A673 (cell line): ENCODE measurements around the gene EXPH5. TPM values are rescaled to one million over a fixed set of nuclear protein-coding genes. Genes with fewer than 3 reads are reported as not detected.

Experiments used
- BruUV-seq: library from RNA; stranded (reverse); fragments of 400-500 nt; replicated peaks from 2 replicates; lab custom pipeline; 2021; lab: Mats Ljungman, UMichigan
- CTCF ChIA-PET: fragments of 300-600 bp; sonication (Branson Sonifier 250); formaldehyde crosslinking; loops from one replicate; lab custom pipeline; 2022; ENCODE audit warnings: antibody characterized with exemption; lab: Charles Lee
- POLR2A ChIA-PET: fragments of 300-600 bp; sonication (Branson Sonifier 250); formaldehyde crosslinking; loops from one replicate; lab custom pipeline; 2022; ENCODE audit warnings: antibody characterized with exemption; ENCODE audit not compliant: low non-redundant PET; lab: Charles Lee
- DNase-seq: peaks from one replicate; pipeline ENCODE4 v3.0.0-alpha.2; 2015; ENCODE audit warnings: low spot score
- H3K27ac ChIP-seq: fragments of 200-600 bp; sonication (generic); 2 replicates; pipeline ENCODE4 v1.5.1; 2016; ENCODE audit warnings: mixed run types, low read depth, mild to moderate bottlenecking, mixed read lengths, antibody characterized with exemption, low read length; ENCODE audit not compliant: poor library complexity, severe bottlenecking
- H3K27me3 ChIP-seq: fragments of 200-600 bp; sonication (generic); replicated peaks from 2 replicates; pipeline ENCODE4 v1.6.1; 2017; ENCODE audit warnings: mixed run types, low read depth, mild to moderate bottlenecking, mixed read lengths, antibody characterized with exemption, low read length; ENCODE audit not compliant: insufficient read depth, poor library complexity
- H3K36me3 ChIP-seq: fragments of 200-600 bp; sonication (generic); 2 replicates; pipeline ENCODE4 v1.6.1; 2016; ENCODE audit warnings: mixed run types, mild to moderate bottlenecking, mixed read lengths, antibody characterized with exemption, low read length; ENCODE audit not compliant: insufficient read depth, poor library complexity, severe bottlenecking
- H3K4me1 ChIP-seq: fragments of 200-600 bp; sonication (generic); 2 replicates; pipeline ENCODE4 v1.6.1; 2017; ENCODE audit warnings: mixed run types, mild to moderate bottlenecking, mixed read lengths, antibody characterized with exemption, low read length; ENCODE audit not compliant: insufficient read depth, poor library complexity, severe bottlenecking
- H3K4me3 ChIP-seq: fragments of 200-600 bp; sonication (generic); 2 replicates; pipeline ENCODE4 v1.5.1; 2016; ENCODE audit warnings: low read depth, mixed run types, mild to moderate bottlenecking, mixed read lengths, low read length; ENCODE audit not compliant: poor library complexity, severe bottlenecking
- H3K9me3 ChIP-seq: fragments of 200-600 bp; sonication (generic); 2 replicates; pipeline ENCODE4 v1.6.1; 2016; ENCODE audit warnings: mixed run types, low read depth, mild to moderate bottlenecking, mixed read lengths, antibody characterized with exemption, low read length; ENCODE audit not compliant: poor library complexity, severe bottlenecking
- CTCF ChIP-seq: fragments of 300-800, 200-600 bp; sonication (generic); conservative IDR thresholded peaks from 2 replicates; pipeline ENCODE4 v1.5.1; 2017; ENCODE audit warnings: low read depth, mild to moderate bottlenecking, antibody characterized with exemption, low read length, moderate library complexity, mixed read lengths
- EZH2 ChIP-seq: fragments of 200-600 bp; sonication (generic); IDR thresholded peaks from 2 replicates; pipeline ENCODE4 v1.6.1; 2017; ENCODE audit warnings: borderline replicate concordance, low read depth, mild to moderate bottlenecking, mixed read lengths, antibody characterized with exemption, low read length; ENCODE audit not compliant: poor library complexity, severe bottlenecking
- intact Hi-C: fragments of 100-400 bp; cut with micrococcal nuclease; formaldehyde crosslinking; loops from one replicate; pipeline ENCODE4 v1.10.0; 2022; ENCODE audit not compliant: unreplicated experiment
- total RNA-seq: library from RNA; stranded (reverse); gene quantifications from 2 replicates; pipeline ENCODE4 v1.2.3, GENCODE V29; 2021

Gene EXPH5
- total RNA-seq, 1 experiment from 2014 or later = 0.26 TPM

GRCh38 chr11:108535384-108535955, 58.1 kb downstream of the EXPH5 start:
- no peak for TF ChIP-seq EZH2
- TF ChIP-seq CTCF = no peak
- BruUV-seq = no TSS peak
- Histone ChIP-seq H3K4me3 (no peak overlapping the region), H3K27me3 (no peaks in the 10 kb centered on the region), H3K36me3 (no peaks in the 10 kb centered on the region), H3K27ac (no peak overlapping the region), H3K4me1 (no peaks in the 10 kb centered on the region), H3K9me3 (no peaks in the 10 kb centered on the region)
- ChIA-PET POLR2A (no interaction called here), CTCF (no interaction called here)
- intact Hi-C loops = no loop called here
- DNase-seq = no peak

DNA sequence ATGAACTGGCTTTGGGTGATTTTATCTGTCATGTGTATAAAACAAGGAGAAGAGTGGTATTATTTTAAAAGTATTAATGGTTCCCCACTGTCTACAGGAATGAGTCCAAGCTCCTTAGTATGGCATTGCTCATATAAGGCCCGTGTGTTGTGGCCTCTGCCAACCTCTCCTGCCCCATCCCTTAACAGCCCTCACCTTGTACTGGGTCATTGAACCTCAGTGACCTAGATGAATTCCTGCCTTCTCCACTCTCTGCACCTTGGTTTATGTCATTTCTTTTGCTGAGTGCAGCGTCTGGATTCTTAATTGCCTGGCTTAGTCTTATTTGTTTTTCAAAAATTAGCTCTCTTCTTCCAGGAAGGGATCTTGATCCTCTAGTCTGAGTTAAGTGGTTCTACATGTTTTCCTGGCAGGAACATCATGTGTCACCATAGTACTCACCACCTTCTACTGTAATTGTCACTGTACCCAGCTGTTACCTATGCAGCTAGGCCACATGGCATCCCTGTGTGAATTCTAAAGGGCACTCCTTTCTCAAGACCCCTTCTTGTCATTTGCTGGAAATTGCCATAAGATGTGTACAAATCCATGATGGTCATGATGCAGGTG, 59.2 kb downstream of the EXPH5 start:
- TF ChIP-seq CTCF = no peak
- no peak for TF ChIP-seq EZH2
- no peaks in the 10 kb centered on the region for H3K36me3 ChIP-seq
- H3K27ac ChIP-seq = no peak overlapping the region
- ChIA-PET POLR2A (no interaction called here), CTCF (no interaction called here)
- no TSS peak for BruUV-seq
- intact Hi-C loops = no loop called here
- H3K9me3 ChIP-seq = no peaks in the 10 kb centered on the region
- DNase-seq = no peak
- H3K4me3 ChIP-seq = no peak overlapping the region
- H3K4me1 ChIP-seq = no peaks in the 10 kb centered on the region
- no peaks in the 10 kb centered on the region for H3K27me3 ChIP-seq

GRCh38 chr11:108530426-108530825, 63.1 kb downstream of the EXPH5 start:
- Histone ChIP-seq H3K27ac (no peak overlapping the region), H3K27me3 (no peaks in the 10 kb centered on the region), H3K4me3 (no peak overlapping the region), H3K36me3 (no peaks in the 10 kb centered on the region), H3K9me3 (no peaks in the 10 kb centered on the region), H3K4me1 (no peaks in the 10 kb centered on the region)
- no peak for TF ChIP-seq CTCF
- TF ChIP-seq EZH2 = no peak
- DNase-seq = no peak
- ChIA-PET POLR2A (no interaction called here), CTCF (no interaction called here)
- intact Hi-C loops = no loop called here
- no TSS peak for BruUV-seq
